ENCODE measurements around the gene LGALS1.
"Not testable (repeated sequence)": the region's sequence is repeated elsewhere in the genome, so short reads cannot be mapped to it uniquely, and the experiment has no call there.

Gene LGALS1

DNA sequence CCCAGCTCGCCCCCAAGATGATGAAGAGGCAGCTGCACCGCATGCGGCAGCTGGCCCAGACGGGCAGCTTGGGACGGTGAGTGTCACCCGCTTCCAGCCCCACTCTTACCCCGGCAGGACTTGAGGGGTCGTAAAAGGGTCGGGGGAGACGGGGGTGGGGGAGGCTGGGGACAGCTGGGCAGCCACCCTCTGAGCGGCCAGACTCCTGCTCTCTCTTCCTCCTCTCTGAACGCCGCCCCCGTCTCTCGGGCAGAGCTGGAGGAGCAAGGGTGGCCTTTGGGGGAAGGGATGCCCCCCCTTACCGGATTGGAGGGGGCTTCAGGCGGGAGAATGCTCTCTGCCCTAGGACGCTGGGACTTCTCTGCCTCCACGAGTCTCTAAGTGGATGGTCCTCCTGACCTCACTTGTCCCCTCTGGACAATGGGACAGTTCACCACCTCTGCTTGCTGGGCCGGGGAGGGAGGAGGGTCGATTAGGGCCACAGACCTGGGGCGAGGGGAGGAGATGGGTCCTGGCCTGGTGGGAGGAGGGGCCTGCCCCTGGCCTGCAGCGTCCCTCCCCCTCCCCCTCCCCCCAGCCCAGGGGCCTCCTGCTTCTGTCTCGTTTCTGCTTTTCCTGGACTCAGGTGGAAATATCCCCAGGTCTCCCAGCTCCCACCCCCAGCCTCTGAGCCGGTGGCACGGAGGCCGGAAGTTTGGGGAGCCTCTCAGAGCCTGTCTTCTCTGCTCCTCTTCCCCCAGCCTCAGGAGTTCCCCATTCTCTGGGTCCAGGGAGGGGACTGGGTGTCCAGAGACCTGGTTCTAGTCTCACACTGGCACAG, 35.5 kb upstream of the LGALS1 start:
- no peak for FAIRE-seq

DNA sequence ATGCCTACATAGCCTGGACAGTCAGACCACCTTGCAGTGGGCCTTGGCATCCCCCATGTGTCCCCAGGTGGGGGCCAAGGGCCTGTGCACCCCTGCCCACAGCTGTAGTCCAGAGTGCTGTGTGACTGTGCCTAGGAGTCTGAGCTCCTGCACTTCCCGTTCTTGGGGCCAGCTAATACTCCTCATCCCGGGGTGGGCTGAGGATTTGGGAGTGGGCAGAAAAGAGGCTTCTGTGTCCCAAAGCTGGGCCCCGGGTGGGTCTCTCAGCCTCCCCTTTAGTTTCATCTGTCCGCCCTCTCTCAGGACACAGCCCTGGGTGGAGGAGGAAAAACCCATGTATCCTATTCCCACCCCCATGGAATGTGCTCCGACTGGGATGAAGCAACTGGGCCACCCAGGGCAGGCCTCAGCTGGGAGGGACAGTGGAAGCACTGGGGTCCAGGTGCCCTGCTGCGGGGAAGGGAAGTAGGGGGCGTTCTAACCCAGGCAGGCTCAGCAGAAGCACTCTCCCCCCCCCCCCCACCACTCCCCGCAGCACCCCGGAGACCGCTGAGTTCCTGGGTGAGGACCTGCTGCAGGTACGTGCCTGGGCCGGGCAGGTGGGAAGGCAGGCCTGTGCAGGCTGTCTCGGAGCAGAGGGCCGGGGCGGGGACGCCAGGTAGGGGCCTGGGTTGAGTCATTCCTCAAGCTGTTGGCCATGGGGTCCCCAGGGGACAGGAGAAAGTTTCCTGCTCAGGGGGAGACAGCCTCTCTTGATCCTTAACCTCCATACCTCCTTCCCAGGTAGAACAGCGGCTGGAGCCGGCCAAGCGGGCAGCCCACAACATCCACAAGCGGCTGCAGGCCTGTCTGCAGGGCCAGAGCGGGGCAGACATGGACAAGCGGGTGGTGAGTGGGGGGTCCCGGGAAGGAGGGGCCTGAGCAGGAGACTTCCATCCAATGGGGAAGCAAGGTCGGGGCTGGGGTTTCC, 34.6 kb upstream of the LGALS1 start:
- FAIRE-seq = no peak

GRCh38 chr22:37641561-37641949, 33.9 kb upstream of the LGALS1 start:
- FAIRE-seq = no peak

- FAIRE-seq = no peak
These were observed 32.1 kb upstream of the LGALS1 start for GRCh38 chr22:37643225-37643847.

DNA sequence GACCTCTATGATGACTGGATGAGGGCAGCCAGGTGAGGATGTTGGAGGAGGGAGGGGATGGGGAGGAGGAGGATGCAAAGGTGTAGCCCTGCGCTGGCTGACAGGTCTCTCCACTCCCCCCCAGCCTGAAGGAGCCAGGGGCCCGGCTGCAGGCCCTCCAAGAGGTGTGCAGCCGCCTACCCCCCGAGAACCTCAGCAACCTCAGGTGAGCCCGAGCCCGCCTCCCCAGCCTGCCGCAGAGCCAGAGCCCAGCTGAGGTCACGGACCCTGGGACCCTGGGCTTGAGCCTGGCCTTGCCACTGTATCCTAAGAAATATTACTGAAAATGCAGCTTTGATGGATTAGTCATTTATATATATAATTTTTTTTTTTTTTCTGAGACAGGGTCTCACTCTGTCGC, 28.1 kb upstream of the LGALS1 start:
- FAIRE-seq = no peak

DNA sequence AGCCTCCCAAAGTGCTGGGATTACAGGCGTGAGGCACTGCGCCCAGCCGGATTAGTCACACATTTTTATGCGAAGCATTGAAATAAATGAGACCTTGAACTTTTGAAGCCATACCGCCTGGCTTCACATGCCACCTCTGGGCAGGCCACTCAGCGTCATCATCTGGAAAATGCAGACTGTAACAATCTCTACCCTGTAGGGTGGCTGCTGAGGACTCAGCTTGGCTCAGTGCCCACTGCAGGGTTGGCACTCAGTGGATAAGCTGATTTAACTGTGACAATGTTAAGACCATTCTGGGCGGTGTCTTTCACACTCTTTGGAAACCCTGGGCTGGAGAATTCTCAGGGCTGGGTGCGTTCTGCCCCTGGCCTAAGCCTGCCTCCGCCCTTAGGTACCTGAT, 27.5 kb upstream of the LGALS1 start:
- no peak for FAIRE-seq

DNA sequence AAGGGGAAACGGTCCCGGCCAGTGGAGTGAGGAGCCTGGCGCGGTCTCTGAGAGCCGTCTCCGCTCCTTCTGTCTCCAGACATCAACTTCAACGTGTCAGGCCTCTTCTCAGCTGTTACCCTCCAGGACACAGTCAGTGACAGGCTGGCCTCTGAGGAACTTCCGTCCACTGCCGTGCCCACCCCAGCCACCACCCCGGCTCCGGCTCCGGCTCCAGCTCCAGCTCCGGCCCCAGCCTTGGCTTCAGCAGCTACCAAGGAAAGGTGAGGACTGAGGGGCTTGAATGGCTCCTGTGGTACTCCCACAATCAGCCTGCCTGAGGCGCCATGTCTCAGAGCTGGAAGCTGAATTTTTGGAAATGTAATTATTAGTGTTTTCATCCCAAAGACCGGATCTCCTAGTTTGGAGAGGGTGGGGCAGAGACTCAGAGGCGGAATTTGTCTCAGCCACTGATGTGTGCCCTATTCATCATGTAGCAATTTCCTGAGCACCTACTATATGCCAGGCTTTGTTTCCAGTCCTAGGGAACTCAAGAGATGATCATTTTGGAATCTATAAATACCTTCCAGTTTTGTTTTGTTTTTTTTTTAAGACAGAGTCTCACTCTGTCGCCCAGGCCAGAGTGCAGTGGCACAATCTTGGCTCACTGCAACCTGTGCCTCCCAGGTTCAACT, 24.8 kb upstream of the LGALS1 start:
- FAIRE-seq = no peak

DNA sequence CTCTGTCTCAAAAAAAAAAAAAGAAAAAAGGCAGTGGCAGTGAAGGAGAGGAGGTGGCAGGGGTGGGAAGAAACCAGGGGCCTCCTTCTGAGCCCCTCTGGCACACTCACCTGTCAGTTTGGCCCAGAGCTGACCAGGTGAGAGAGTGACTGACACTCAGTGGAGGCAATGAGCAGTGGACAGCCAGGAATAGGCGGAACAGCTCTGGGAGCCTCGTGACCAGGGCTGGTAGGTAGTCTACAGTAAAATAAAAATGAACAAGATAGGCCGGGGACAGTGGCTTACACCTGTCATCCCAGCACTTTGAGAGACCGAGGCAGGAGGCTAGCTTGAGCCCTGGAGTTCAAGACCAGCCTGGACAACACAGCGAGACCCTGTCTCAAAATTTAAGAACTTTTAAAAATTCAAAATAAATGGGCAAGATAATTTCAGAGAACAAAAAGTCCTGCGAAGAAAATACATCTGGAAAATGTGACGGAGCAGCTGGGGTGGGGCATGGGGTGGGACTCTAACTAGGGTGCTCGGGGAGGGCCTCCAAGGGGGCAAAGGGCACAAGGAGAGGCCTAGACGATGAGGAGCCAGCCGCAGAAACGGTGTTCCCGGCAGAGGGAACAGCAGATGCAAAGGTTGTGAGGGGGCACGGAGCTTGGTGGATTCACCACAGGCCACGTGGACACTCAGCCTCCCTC, 20.7 kb upstream of the LGALS1 start:
- no peak for FAIRE-seq

- no peak for FAIRE-seq
These were observed 20.2 kb upstream of the LGALS1 start for GRCh38 chr22:37655252-37655563.

GRCh38 chr22:37656583-37656982, 18.9 kb upstream of the LGALS1 start:
- not testable (repeated sequence) for FAIRE-seq

GRCh38 chr22:37657590-37658132, 17.8 kb upstream of the LGALS1 start:
- FAIRE-seq = no peak

DNA sequence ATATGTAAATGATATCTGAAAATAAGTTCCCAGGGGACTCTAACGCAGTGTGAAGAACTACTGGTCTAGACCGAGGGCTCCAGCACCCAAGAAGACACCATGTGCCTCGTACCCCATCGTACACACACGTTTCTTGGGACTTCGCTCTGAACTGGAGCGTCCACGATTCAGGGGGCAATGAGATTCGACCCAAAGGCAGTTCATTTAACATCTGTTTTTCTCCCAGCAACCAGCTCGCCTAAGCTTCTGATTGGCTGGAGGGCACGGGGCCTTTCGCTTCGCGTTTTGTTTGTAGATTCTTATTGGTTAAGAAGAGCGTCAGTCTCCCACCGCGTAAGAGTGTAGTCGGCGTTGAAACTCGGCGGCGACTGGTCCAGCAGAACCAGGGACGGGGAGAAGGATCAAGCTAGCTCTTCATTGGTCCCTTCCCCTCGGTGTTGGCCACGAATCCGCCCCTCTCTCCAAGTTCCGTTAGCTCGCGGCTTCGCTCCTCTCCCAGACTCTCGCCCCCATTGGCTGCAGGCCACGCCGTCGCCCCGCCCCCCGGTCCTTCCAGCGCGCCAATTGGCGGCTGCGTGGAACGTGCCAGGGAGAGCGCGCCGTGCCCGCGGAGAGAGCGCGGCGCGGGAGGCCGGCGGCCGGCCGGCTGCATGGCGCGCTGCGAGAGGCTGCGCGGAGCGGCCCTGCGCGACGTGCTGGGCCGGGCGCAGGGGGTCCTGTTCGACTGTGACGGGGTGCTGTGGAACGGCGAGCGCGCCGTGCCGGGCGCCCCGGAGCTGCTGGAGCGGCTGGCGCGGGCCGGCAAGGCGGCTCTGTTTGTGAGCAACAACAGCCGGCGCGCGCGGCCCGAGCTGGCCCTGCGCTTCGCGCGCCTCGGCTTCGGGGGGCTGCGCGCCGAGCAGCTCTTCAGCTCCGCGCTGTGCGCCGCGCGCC, 17.0 kb upstream of the LGALS1 start, which contains the start of gene PDXP:
Gene PDXP (plus strand): TSS at position 591 of the 933 bp plus-strand sequence. CDS start 60 bp downstream, at position 651.
- peak; percentile 99 for FAIRE-seq

DNA sequence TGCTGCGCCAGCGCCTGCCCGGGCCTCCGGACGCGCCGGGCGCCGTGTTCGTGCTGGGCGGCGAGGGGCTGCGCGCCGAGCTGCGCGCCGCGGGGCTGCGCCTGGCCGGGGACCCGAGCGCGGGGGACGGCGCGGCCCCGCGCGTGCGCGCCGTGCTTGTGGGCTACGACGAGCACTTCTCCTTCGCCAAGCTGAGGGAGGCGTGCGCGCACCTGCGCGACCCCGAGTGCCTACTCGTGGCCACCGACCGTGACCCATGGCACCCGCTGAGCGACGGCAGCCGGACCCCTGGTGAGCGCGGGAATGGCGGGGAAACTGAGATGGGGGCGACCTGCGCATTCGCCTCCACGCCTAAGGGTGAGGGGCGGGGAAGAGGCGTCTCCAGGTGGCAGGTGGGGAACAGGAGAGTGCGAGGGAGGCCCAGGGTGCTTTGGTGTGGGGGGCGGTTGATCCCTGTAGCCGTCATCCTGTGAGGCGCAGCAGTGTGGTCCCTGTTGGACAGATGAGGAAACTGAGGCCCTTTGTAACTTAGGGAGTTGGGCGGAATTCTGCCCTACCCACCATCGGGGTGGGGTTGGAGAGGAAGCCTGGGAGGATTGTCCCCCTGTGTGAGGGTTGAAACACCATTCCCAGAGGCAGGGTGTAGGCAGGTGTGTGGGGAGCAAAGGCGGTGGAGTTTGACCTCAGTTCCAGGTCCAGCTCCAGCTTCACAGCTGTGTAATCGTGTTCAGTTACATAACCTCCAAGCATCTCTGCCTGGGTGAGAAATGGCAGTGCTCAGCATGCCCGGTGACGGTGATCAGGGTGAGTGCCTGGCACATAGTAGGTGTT, 16.2 kb upstream of the LGALS1 start:
- FAIRE-seq = no peak

DNA sequence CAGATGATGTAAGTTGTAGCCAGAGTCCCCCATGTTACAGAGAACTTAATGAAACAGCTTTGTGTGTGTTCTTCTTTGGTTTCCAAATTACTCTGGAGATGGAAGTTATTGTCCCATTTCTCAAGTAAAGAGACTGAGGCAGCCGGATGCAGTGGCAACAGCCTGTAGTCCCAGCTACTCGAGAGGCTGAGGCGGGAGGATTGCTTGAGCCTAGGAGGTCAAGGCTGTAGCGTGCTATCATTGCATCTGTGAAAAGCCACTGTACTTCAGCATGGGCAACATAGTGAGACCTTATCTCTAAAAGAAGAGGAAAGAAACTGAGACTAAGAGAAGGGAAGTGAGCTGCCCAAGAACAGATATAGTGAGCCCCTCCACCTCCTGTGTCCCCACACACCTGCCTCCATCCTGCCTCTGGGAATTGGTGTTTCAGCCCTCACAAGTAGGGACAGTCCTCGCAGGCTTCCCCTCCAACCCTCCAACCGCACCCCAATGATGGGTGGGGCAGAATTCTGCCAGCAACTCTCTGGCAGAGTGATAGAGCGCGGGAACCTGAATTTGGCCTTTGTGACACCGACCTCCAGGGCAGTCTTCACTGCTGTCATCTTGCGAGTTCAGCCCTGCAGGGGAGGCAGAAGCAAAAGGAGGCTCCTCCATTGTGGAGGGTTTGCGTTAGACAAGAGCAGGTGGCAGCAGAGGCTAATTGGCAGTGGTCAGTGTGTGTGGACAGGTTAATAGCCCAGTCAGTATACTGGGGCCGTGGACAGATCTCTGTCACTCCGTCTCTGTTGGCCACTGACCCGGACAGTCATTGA, 15.3 kb upstream of the LGALS1 start:
- no peak for FAIRE-seq

DNA sequence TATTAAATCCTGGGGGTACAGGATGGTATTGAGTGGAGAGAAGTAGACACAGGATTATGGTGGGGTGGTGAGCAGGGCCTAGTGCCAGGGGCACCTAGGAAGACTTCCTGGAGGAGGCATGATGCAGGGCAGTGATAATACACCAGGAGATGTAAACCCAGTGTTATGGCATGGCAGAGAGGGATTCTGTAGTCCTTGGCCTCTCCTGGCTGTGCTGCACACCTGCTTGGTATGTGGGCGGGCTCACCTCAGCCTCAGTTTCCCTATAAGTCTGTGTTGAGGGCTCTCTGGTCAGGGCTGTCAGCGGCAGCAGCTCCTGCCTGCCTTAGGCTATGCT, 14.8 kb upstream of the LGALS1 start:
- no peak for FAIRE-seq

- peak; percentile 21 for FAIRE-seq
These were observed 14.1 kb upstream of the LGALS1 start for GRCh38 chr22:37661160-37661924.

- no peak for FAIRE-seq
These were observed 13.4 kb upstream of the LGALS1 start for GRCh38 chr22:37662039-37662438.

- no peak for FAIRE-seq
These were observed 11.8 kb upstream of the LGALS1 start for GRCh38 chr22:37663521-37664140.
